GM12874 (cell line): ENCODE results near the gene MICALL2.

ENCODE experiments used
- TF ChIP-seq, protein P1 (sequence below): IDR thresholded peaks from 2 replicates; pipeline ENCODE4 v1.5.1; 2011; ENCODE audit warnings: low read depth, mild to moderate bottlenecking, control low read depth, low read length, moderate library complexity; ENCODE audit not compliant: insufficient read depth

Gene MICALL2

DNA sequence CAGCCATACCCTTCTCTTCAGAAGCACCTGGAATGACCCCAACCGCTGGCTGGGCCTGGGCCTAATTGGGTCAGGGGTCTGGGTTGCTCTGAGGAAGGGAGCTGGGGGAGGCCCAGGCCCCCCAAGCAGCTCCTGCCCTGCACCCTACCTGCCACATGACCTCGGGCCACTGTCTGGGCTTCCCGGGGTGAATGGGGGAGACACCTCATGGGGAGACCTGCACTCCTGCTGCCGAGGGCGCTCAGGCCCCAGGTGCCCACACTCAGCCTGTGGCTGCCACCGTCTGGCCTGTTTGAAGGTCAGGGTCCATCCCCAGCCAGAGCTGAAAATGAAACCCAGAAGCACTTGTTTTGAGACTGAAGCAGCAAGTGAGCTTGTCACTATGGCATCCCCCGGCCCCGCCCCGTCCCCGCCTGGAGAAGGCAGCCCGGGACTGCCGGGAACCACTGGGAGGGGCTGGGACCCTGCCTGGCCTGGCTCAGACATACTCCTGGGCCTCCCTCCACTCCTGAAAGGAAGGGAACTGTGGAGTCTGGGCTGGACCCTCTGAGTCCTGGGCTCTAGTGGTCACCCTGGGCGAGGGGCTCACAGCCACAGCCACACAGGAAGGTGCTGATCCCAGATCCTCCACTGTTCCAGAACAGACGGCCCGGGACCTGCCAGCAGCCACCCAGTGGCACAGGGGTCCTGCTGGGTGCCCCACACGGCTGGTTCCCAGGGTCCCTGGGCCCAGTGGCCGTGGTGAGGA is 7.4 kb upstream of the MICALL2 start:
- TF ChIP-seq, protein P1, sequence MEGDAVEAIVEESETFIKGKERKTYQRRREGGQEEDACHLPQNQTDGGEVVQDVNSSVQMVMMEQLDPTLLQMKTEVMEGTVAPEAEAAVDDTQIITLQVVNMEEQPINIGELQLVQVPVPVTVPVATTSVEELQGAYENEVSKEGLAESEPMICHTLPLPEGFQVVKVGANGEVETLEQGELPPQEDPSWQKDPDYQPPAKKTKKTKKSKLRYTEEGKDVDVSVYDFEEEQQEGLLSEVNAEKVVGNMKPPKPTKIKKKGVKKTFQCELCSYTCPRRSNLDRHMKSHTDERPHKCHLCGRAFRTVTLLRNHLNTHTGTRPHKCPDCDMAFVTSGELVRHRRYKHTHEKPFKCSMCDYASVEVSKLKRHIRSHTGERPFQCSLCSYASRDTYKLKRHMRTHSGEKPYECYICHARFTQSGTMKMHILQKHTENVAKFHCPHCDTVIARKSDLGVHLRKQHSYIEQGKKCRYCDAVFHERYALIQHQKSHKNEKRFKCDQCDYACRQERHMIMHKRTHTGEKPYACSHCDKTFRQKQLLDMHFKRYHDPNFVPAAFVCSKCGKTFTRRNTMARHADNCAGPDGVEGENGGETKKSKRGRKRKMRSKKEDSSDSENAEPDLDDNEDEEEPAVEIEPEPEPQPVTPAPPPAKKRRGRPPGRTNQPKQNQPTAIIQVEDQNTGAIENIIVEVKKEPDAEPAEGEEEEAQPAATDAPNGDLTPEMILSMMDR, result no peak

DNA sequence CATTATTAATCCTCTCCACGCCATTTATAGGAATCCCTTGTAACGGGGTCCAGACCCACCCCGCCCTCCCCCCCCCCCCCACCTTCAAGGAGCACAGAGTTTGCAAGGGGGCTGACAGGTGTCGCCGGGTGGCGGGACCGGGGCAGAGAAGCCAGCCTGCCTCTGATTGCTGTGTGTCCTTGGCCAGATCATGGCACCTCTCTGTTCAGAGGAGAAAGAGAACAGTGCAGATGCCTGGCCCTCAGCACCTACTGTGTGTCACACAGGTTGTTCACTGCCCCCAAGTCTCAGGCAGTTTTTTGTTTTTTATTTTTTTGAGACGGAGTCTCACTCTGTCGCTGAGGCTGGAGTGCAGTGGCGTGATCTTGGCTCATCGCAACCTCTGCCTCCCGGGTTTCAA is 5.4 kb upstream of the MICALL2 start:
- TF ChIP-seq, protein P1, result no peak

DNA sequence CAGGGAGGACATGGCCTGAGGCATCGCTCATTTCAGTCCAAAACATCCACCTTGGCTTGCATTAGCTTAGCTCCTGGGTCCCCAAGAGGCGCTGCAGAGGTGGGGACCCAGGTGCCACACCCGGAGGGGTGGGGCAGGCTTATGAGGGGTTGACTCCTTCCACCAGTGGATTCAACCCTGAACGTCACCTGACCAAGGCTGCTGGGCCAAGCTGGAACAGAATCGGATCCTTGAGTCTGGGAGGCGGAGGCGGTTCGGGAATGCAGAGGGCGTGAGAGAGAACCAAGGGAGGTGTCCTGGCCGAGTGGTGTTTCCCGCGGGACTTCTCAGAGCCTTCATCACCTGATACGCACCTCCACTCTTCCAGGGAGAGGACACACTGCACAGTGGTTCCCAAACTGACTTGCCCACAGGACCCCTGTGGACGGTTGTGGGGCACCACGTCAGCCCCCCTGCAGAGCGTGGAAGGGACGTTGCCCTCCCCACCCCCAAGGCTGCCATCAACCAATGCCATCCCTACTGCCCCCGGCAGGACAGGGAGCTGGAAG is 4.5 kb upstream of the MICALL2 start:
- TF ChIP-seq, protein P1, result no peak

DNA sequence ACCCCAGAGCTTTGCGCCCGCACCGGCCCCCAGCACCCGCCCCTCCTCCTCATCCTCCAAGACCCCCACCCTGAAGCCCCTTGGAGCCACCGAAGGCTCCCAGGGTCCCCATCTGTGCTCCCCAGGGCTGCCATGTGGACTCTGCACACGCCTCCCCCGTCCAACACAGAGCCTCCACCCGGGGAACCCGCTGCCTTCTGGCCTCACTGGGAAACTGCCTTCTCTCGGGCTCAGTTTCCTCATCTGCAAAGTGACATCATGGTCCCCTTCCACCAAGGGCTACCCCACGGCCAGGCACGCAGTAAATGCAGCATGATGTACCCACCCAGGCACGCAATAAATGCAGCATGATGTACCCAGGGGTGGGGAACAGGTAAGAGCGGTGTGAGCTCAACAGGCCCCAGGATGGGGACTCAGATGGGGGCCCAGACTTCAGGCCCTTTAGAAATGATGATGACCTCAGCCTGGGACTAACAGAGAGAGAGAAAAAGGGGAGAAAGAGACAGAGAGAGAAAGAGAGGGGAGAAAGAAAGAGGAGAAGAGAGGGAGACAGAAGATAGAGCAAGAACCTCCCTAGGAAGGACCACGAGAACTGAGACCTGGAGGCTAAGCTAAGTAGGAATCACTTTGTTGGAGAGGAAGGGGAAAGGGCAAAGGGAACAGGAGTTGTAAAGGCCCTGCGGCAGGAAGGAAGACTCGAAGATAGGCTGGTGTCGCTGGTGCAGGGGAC is 2.5 kb upstream of the MICALL2 start:
- TF ChIP-seq, protein P1, result no peak

DNA sequence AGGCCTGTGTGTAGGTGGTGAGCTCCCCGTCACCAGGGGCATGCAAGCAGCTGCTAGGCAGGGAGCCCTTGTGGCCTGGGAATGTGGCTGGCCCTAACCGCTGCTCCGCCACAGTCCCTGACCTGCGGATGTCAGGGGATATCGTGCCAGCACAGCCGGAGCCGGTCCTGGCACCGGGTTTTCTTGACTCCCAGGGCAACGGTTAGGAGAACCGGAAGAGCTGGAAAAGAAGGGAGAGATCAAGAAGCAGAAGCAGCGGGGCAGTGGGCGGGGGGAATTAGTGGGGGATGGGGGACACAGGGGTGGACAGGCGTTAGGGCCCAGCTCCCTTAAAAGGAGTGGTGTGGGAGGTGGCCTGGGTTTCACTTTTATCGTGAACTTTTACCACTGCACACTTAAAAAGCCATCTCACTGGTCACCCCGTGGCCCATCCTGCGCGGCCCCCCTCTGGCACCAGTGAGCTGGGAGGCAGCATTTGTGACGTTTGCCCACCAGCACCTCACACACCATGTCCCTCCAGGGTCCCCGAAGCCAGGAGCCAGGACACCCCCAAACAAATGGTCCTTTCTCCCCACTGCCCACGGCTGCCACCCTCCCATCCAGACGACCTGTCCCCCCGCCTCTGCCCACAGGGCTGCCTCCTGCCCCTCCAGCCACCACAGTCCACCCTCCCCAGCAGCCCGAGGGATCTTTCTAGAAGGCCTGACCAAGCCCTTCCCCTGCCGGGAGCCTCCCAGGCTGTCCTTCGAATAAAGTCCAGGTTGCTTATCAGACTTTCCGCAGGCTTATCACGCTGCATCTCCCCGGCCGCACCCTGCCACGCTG is 1.8 kb upstream of the MICALL2 start:
- TF ChIP-seq, protein P1, result no peak

DNA sequence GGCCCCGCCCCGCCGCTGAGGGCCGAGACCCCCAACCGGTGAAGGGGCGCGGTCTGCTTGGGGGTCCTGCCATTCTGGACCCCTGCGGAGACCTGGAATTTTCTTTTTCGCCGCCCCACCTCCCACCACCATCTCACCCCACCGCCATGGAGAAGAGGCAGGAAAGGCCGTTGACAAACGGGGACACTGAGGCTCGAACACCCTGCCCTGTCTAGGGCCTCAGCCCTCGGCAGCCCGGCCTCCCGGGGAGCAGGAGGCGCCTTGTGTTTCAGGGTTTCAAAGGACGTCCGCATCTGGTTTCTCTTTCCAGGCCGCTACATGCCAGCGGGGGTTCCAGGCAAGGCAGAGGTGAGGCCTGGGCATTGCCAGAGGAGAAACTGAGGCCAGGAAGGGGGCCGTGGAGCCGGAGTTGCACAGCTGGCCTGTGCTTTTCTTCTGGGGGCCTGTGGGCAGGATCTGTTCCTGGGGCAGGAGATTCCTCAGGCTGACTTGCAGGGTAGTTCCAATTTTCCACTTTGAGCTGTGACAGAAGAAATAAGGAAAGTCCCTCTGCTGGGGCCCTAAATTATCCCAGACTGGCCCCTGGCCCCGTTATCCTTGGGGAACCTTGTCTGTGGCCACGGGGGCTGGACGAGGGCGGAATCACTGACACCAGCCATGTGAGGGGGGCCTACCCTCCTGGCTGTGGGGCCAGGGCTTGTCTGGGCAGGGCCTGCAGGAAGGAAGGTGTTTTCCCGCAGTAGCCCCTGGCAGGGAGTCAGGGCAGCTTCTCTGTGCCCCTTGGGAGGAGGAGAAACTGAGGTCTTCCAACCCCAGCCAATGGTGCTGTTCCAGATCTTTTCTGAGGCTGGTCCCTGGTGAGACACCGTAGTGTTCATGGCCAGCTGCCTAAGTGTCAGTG is 900 bp upstream of the MICALL2 start:
- TF ChIP-seq, protein P1, result no peak
